NB4 (cell line): ENCODE data around the gene FN1.
A peak's percentile ranks its signal among the peaks of the same experiment; 100 is the strongest.

ENCODE experiments used
- CTCF ChIP-seq: IDR thresholded peaks from one replicate; pipeline ENCODE4 v1.5.1; 2012; ENCODE audit warnings: low read depth, low read length
- MAX ChIP-seq: IDR thresholded peaks from 2 replicates; pipeline ENCODE4 v1.6.1; 2011; ENCODE audit warnings: low read depth, low read length
- MYC ChIP-seq: IDR thresholded peaks from 2 replicates; pipeline ENCODE4 v1.6.1; 2011; ENCODE audit warnings: low read depth, low read length
- POLR2A ChIP-seq: IDR thresholded peaks from 2 replicates; pipeline ENCODE4 v1.6.1; 2011; ENCODE audit warnings: mild to moderate bottlenecking; ENCODE audit not compliant: insufficient read length; ENCODE audit errors: extremely low read depth

- TF ChIP-seq CTCF: no peak
- peak; percentile 75 for TF ChIP-seq POLR2A
- TF ChIP-seq MAX: peak; percentile 99
- TF ChIP-seq MYC: peak; percentile 99
Measured at GRCh38 chr2:215311625-215312396, 124.1 kb downstream of the FN1 start, which contains the start of gene ATIC.
